Suprapubic skin (tissue), 4 donors: ENCODE data around the gene RAD51AP1. TPM values are rescaled to one million over a fixed set of nuclear protein-coding genes. Genes with fewer than 3 reads are reported as not detected.

Source experiments
- DNase-seq, 2 donors: peaks; one replicate each; pipeline ENCODE4 v3.0.0-alpha.2; 2019; ENCODE audit warnings: low spot score in 2 of 2
- H3K27ac ChIP-seq: fragments of 200-600 bp; sonication (generic); one replicate; pipeline ENCODE4 v1.5.1; 2019
- H3K27me3 ChIP-seq: fragments of 200-600 bp; sonication (generic); one replicate; pipeline ENCODE4 v1.5.1; 2019
- H3K36me3 ChIP-seq: fragments of 200-600 bp; sonication (generic); one replicate; pipeline ENCODE4 v1.5.1; 2019
- H3K4me1 ChIP-seq: fragments of 200-600 bp; sonication (generic); one replicate; pipeline ENCODE4 v1.5.1; 2019
- H3K4me3 ChIP-seq: fragments of 200-600 bp; sonication (generic); one replicate; pipeline ENCODE4 v1.5.1; 2019; ENCODE audit warnings: mild to moderate bottlenecking
- H3K9me3 ChIP-seq: fragments of 200-600 bp; sonication (generic); one replicate; pipeline ENCODE4 v1.5.1; 2019
- EP300 ChIP-seq: sonication (generic); formaldehyde crosslinking; IDR thresholded peaks from one replicate; pipeline ENCODE4 v1.6.1; 2017; ENCODE audit warnings: antibody characterized with exemption
- POLR2A ChIP-seq, 2 donors: fragments of 450-650 bp; IDR thresholded peaks; one replicate each; pipeline ENCODE4 v1.6.1; 2017; ENCODE audit warnings: antibody characterized with exemption in 2 of 2, mild to moderate bottlenecking in 2 of 2, moderate library complexity in 2 of 2
- POLR2AphosphoS5 ChIP-seq, 3 donors: sonication (generic); formaldehyde crosslinking; IDR thresholded peaks; one replicate each; pipeline ENCODE4 v1.6.1; 2017; ENCODE audit warnings: antibody characterized with exemption in 3 of 3
- WGBS: methylation state at CpG from one replicate; pipeline ENCODE4 v1.1.5; 2018; 5-methylcytosine and 5-hydroxymethylcytosine counted together
- total RNA-seq, 4 donors: library from RNA; depleted of rRNA; stranded (reverse); fragments of >200 nt; gene quantifications; one replicate each; pipeline ENCODE4 v1.1.0, GENCODE V29; 2016
- TF ChIP-seq, protein P1 (sequence below), 2 donors: fragments of 200-600 bp in 1 of 2; fragments of 450-650 bp in 1 of 2; sonication (generic) in 1 of 2; IDR thresholded peaks; one replicate each; pipeline ENCODE4 v1.5.1; 2016 to 2019; ENCODE audit warnings: antibody characterized with exemption in 2 of 2, mild to moderate bottlenecking in 1 of 2, moderate library complexity in 1 of 2

Gene RAD51AP1
- total RNA-seq, 4 donors from 2014 or later = 1.6 to 6.6 (median 3.2) TPM

DNA sequence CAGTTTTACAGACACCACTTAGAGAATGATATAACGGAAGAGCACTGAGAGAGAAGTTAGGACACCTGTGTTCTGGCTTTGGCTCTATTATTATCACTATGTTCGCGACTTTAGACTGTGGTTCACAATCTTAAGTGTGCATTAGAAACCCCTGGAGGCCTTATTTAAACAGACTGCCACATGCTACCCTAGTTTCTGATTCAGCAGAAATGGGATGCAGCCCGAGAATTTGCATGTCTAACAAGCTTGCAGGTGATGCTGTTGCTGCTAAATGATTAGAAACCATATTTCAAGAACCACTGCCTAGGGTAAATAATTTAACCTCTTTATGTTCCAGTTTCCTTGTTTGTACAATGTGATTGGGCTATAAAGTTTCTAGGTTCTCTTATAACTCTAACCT lies 3.6 kb upstream of the RAD51AP1 start:
- H3K4me1 ChIP-seq = peaks cover 22% of the 10 kb centered on the region
- no peaks in the 10 kb centered on the region for H3K9me3 ChIP-seq
- H3K27ac ChIP-seq = no peak overlapping the region
- no peak for DNase-seq
- H3K36me3 ChIP-seq = peaks cover 39% of the 10 kb centered on the region
- no peaks in the 10 kb centered on the region for H3K27me3 ChIP-seq
- 91% methylated on average over 4 of the region's 4 CpGs for WGBS
- H3K4me3 ChIP-seq = no peak overlapping the region
- TF ChIP-seq, protein P1, sequence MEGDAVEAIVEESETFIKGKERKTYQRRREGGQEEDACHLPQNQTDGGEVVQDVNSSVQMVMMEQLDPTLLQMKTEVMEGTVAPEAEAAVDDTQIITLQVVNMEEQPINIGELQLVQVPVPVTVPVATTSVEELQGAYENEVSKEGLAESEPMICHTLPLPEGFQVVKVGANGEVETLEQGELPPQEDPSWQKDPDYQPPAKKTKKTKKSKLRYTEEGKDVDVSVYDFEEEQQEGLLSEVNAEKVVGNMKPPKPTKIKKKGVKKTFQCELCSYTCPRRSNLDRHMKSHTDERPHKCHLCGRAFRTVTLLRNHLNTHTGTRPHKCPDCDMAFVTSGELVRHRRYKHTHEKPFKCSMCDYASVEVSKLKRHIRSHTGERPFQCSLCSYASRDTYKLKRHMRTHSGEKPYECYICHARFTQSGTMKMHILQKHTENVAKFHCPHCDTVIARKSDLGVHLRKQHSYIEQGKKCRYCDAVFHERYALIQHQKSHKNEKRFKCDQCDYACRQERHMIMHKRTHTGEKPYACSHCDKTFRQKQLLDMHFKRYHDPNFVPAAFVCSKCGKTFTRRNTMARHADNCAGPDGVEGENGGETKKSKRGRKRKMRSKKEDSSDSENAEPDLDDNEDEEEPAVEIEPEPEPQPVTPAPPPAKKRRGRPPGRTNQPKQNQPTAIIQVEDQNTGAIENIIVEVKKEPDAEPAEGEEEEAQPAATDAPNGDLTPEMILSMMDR (IDR thresholded peaks at IDR 0.05) = no peak
- TF ChIP-seq POLR2AphosphoS5 (IDR thresholded peaks at IDR 0.05) (no peak), POLR2A (IDR thresholded peaks at IDR 0.05) (no peak), EP300 (no peak)

DNA sequence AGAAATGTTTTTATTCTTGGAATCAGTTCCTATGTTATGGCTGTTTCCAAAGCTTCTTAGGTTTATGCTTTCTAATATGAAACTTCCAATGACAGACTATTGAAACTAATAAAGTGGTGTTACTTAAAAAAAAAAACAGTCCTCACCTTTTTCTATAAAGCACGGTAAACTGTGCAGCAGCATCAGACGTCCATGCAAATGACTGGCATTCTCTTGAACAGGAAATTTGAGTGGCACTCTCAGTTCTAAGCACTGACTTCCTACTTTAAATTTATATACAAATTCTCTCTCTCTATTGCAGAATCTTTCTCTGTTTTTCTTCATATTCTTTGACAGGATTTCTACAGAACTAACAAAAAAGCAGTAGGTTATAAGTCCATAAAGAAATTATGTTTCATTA lies 2.8 kb upstream of the RAD51AP1 start:
- H3K27me3 ChIP-seq = no peaks in the 10 kb centered on the region
- no peak overlapping the region for H3K4me3 ChIP-seq
- H3K36me3 ChIP-seq = peaks cover 33% of the 10 kb centered on the region
- DNase-seq = no peak
- no peak overlapping the region for H3K27ac ChIP-seq
- peaks cover 22% of the 10 kb centered on the region for H3K4me1 ChIP-seq
- 76% methylated on average over 2 of the region's 2 CpGs for WGBS
- no peaks in the 10 kb centered on the region for H3K9me3 ChIP-seq
- no peak for TF ChIP-seq POLR2A (IDR thresholded peaks at IDR 0.05)
- TF ChIP-seq EP300 = no peak
- TF ChIP-seq, protein P1 (IDR thresholded peaks at IDR 0.05) = no peak
- no peak for TF ChIP-seq POLR2AphosphoS5 (IDR thresholded peaks at IDR 0.05)

DNA sequence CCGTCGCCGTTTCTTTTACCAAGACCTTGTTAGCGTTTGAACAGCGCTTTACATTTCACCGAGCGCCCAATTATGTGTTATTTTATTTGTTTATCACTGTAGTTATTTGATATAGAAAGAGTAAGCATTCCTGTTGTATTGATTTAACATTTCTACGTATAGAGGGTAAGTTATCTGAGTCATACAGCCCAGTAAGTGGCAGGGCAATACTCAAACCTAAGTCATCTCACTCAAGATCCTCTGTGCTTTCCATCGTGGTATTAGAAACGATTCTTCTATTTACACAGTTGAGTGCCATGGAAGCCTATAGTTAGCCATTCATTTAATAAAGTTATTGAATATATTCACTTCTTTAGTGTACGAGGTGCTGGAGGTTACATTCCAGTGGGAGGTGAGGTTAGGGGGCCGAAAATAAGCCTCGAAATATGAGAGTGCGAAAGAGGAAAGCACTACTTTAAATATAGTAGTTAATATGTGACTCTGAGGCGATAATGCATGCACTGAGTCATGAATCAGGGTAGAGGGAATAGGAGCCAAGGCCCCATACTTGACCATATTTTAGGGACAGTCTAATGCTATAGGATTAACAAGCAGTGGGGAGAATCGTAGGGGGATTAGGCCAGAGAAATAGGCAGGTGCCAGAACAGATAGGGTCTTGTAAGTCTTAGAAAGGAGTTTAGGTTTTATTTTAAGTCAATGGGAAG lies 629 bp downstream of the RAD51AP1 start:
- WGBS = 15% methylated on average over 16 of the region's 16 CpGs
- Histone ChIP-seq H3K9me3 (no peaks in the 10 kb centered on the region), H3K27ac (no peak overlapping the region), H3K4me1 (peaks cover 22% of the 10 kb centered on the region), H3K27me3 (no peaks in the 10 kb centered on the region), H3K36me3 (peaks cover 3% of the 10 kb centered on the region), H3K4me3 (peak overlapping the region; percentile 87)
- no peak for DNase-seq
- TF ChIP-seq POLR2AphosphoS5 (IDR thresholded peaks at IDR 0.05) = no peak
- TF ChIP-seq, protein P1 (IDR thresholded peaks at IDR 0.05) = no peak
- TF ChIP-seq POLR2A (IDR thresholded peaks at IDR 0.05) = no peak
- no peak for TF ChIP-seq EP300

DNA sequence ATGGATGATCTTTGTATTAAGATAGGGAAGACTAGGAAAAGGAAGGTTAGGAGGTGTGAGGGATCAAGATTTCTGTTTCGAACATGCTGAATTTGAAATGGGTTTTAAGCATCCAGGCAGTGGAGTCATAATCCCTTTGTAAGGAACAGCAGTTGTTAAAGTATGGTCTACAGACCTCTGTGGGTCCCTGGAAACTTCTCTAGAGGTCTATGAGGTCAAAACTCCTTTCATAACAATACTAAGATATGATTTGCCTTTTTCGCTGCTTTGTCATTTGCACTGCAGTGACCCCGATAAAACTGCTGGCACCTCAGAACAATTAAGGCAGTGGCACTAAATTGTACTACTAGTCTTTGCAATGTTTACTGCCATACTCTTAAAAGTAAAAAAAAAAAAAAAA lies 1.5 kb downstream of the RAD51AP1 start:
- H3K4me3 ChIP-seq = no peak overlapping the region
- 78% methylated on average over 3 of the region's 3 CpGs for whole genome bisulfite sequencing
- no peaks in the 10 kb centered on the region for H3K27me3 ChIP-seq
- DNase-seq = no peak
- no peaks in the 10 kb centered on the region for H3K9me3 ChIP-seq
- TF ChIP-seq POLR2AphosphoS5 (IDR thresholded peaks at IDR 0.05) (no peak), POLR2A (IDR thresholded peaks at IDR 0.05) (no peak), EP300 (no peak)
- TF ChIP-seq, protein P1 (IDR thresholded peaks at IDR 0.05) = no peak
- no peaks in the 10 kb centered on the region for H3K36me3 ChIP-seq
- no peak overlapping the region for H3K27ac ChIP-seq
- H3K4me1 ChIP-seq = peaks cover 22% of the 10 kb centered on the region

DNA sequence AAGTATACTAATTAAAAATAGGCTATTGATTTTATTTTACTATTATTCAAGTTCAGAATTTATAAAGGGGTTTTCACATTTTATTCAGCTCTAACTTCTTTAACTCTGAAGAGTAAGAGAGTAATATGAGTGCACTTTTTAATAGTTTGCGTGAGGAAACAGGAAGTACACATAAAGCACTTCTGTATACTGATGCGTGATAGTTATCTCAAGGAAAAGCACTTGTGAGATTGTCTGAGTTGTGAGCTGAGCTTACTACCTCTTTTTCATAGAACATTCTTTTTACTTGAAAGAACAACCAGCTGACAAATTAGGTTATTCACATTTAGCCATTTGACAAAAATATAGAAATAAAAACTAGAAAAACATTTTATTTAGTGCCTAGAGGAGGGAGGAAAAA lies 1.9 kb downstream of the RAD51AP1 start:
- DNase-seq = no peak
- no peaks in the 10 kb centered on the region for H3K36me3 ChIP-seq
- 78% methylated on average over 2 of the region's 2 CpGs for WGBS
- H3K27ac ChIP-seq = no peak overlapping the region
- no peaks in the 10 kb centered on the region for H3K9me3 ChIP-seq
- H3K27me3 ChIP-seq = no peaks in the 10 kb centered on the region
- peaks cover 22% of the 10 kb centered on the region for H3K4me1 ChIP-seq
- TF ChIP-seq EP300 (no peak), POLR2A (IDR thresholded peaks at IDR 0.05) (no peak), POLR2AphosphoS5 (IDR thresholded peaks at IDR 0.05) (no peak)
- TF ChIP-seq, protein P1 (IDR thresholded peaks at IDR 0.05) = no peak
- no peak overlapping the region for H3K4me3 ChIP-seq
